ENCODE data around the gene PDXDC1. TPM values are rescaled to one million over a fixed set of nuclear protein-coding genes. Genes with fewer than 3 reads are reported as not detected.
"Not testable (repeated sequence)": the region's sequence is repeated elsewhere in the genome, so short reads cannot be mapped to it uniquely, and the experiment has no call there.

The PDXDC1 gene
- total RNA-seq, 4 donors from 2014 or later = 70.0 to 92.2 (median 87.6) TPM

GRCh38 chr16:15038689-15039088 lies 63.9 kb downstream of the PDXDC1 start:
- no peak for ATAC-seq
- Histone ChIP-seq H3K4me1 (peaks cover 0 to 15% (median 0%) of the 10 kb centered on the region in 3 donors), H3K4me3 (no peak overlapping the region), H3K27me3 (no peaks in the 10 kb centered on the region), H3K9me3 (no peaks in the 10 kb centered on the region), H3K36me3 (peaks cover 0 to 76% of the 10 kb centered on the region in 2 donors), H3K27ac (no peak overlapping the region)
- TF ChIP-seq CTCF (IDR thresholded peaks at IDR 0.05) (no peak), EP300 (IDR thresholded peaks at IDR 0.05) (no peak), POLR2A (IDR thresholded peaks at IDR 0.05) (no peak), POLR2AphosphoS5 (IDR thresholded peaks at IDR 0.05) (no peak)
- WGBS, 2 donors (ENCODE audit: low coverage in 1 of 2) = 61 to 79% methylated on average over 2 to 8 of the region's 9 CpGs

DNA sequence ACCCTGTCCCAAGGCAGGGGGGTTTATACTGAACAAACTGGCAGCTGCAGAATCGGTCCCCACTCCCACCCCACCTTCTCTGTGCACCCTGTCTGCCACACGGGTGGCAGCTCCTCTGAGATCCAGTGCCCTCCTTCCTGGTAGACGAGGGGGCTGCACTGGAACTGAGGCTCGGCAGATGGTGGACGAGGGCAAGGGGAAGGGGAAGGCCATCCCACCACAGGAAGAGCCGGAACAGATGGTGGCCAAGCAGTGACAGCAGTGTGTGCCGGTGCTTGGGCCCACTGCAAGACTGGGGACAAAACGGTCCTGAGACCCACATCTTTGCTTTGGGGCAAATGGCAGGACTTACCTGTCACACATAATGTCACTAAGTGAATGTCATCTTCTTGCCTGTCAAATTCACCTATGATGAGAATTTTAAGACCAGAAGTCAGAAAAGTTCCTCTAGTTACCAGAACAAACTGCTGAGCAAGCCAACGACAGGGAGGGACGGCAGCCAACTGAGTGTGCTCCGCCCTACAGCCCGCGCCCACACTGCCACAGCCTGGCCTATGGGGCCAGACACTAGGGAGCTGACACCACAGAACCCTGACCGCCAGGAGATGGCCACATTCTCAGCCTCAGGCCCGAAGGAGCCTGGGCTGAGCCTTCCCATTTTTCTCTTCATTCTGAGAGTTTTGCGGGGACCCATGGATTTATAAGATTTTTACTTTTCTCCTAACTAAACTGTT lies 66.6 kb downstream of the PDXDC1 start:
- H3K4me1 ChIP-seq = peaks cover 0 to 15% (median 0%) of the 10 kb centered on the region in 3 donors
- no peaks in the 10 kb centered on the region for H3K27me3 ChIP-seq
- peak; percentile 98 for ATAC-seq
- peak overlapping the region in 3 of 4 donors; percentile 28 to 57 (median 53) for H3K27ac ChIP-seq
- peaks cover 0 to 70% of the 10 kb centered on the region in 2 donors for H3K36me3 ChIP-seq
- TF ChIP-seq POLR2AphosphoS5 (IDR thresholded peaks at IDR 0.05) (peak; percentile 43), EP300 (IDR thresholded peaks at IDR 0.05) (no peak), CTCF (IDR thresholded peaks at IDR 0.05) (peak in 2 of 4 experiments; percentile 40 to 42)
- no peaks in the 10 kb centered on the region for H3K9me3 ChIP-seq
- H3K4me3 ChIP-seq = no peak overlapping the region
- 21 to 37% methylated on average over 5 to 10 of the region's 16 CpGs for WGBS, 2 donors (ENCODE audit: low coverage in 1 of 2)

DNA sequence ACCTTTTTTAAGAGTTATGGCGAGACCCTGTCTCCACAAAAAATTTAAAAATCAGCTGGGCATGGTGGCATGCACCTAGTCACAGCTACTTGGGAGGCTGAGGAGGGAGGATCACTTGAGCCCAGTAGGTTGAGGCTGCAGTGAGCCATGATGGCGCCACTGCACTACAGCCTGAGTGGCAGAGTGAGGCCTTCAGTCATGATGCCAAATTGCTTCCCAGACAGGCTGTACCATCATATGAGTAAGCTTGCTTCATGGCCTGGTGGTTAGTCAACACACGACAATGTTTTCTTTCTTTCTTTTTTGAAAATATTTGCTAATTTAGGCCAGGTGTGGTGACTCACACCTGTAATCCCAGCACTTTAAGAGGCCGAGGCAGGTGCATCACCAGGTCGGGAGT lies 68.5 kb downstream of the PDXDC1 start:
- Histone ChIP-seq H3K9me3 (no peaks in the 10 kb centered on the region), H3K36me3 (peaks cover 0 to 67% of the 10 kb centered on the region in 2 donors), H3K4me3 (no peak overlapping the region), H3K27me3 (no peaks in the 10 kb centered on the region), H3K4me1 (peaks cover 0 to 15% (median 0%) of the 10 kb centered on the region in 3 donors), H3K27ac (no peak overlapping the region)
- no peak for TF ChIP-seq CTCF (IDR thresholded peaks at IDR 0.05)
- no peak for TF ChIP-seq POLR2A (IDR thresholded peaks at IDR 0.05)
- TF ChIP-seq EP300 (IDR thresholded peaks at IDR 0.05) = no peak
- TF ChIP-seq POLR2AphosphoS5 (IDR thresholded peaks at IDR 0.05) = no peak
- 94 to 95% methylated on average over 2 to 4 of the region's 5 CpGs for WGBS, 2 donors (ENCODE audit: low coverage in 1 of 2)
- no peak for ATAC-seq

- Histone ChIP-seq H3K27ac (no peak overlapping the region), H3K9me3 (no peaks in the 10 kb centered on the region), H3K36me3 (peaks cover 0 to 58% of the 10 kb centered on the region in 2 donors), H3K4me1 (peaks cover 0 to 16% (median 0%) of the 10 kb centered on the region in 3 donors), H3K4me3 (no peak overlapping the region), H3K27me3 (no peaks in the 10 kb centered on the region)
- 93 to 97% methylated on average over 7 to 8 of the region's 11 CpGs for WGBS, 2 donors (ENCODE audit: low coverage in 1 of 2)
- TF ChIP-seq EP300 (IDR thresholded peaks at IDR 0.05) (no peak), POLR2AphosphoS5 (IDR thresholded peaks at IDR 0.05) (no peak), POLR2A (IDR thresholded peaks at IDR 0.05) (no peak), CTCF (IDR thresholded peaks at IDR 0.05) (no peak)
- no peak for ATAC-seq
These were observed 69.5 kb downstream of the PDXDC1 start for GRCh38 chr16:15044286-15044685.

DNA sequence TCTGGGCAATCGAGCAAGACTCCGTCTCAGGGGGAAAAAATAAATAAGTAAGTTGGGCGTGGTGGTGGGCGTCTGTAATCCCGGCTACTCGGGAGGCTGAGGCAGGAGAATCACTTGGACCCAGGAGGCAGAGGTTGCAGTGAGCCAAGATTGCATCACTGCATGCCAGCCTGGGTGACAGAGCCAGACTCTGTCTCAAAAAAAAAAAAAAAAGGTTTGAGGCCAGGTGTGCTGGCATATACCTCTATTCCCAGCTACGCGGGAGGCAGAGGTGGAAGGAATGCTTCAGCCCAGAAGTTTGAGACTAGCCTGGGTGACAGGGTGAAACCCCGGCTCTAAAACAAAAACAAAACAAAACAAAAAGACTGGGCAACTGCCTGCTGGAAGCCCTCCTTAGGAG lies 70.4 kb downstream of the PDXDC1 start:
- H3K4me3 ChIP-seq, H3K27me3 ChIP-seq, H3K9me3 ChIP-seq, ATAC-seq, H3K27ac ChIP-seq: not testable (repeated sequence)
- 88 to 96% methylated on average over 3 to 9 of the region's 9 CpGs for WGBS, 2 donors (ENCODE audit: low coverage in 1 of 2)
- Histone ChIP-seq H3K4me1 (peaks cover 0 to 21% (median 0%) of the 10 kb centered on the region in 3 donors), H3K36me3 (peaks cover 0 to 48% of the 10 kb centered on the region in 2 donors)

Measured in gastroesophageal sphincter (tissue), 4 donors.